ENCODE measurements around the gene THOC7.

- TF ChIP-seq POLR2A (IDR thresholded peaks at IDR 0.05): no peak
- no peak for TF ChIP-seq CTCF (IDR thresholded peaks at IDR 0.05)
Observed at GRCh38 chr3:63900010-63900409, 36.4 kb upstream of the THOC7 start.

Measured in Peyer's patch (tissue), 4 donors.